GM12891 (cell line): ENCODE measurements around the gene LCP1.

Experiments
- POLR2A ChIP-seq: IDR thresholded peaks from 2 replicates; pipeline ENCODE4 v1.6.1; 2011; ENCODE audit warnings: low read depth, low read length, control low read depth
- POLR2AphosphoS5 ChIP-seq: IDR thresholded peaks from 2 replicates; pipeline ENCODE4 v1.6.1; 2011; ENCODE audit warnings: low read depth, low read length, control low read depth
- POU2F2 ChIP-seq: IDR thresholded peaks from 2 replicates; pipeline ENCODE4 v1.6.1; 2011; ENCODE audit warnings: low read depth, mild to moderate bottlenecking, control low read depth, low read length, moderate library complexity
- SPI1 ChIP-seq: IDR thresholded peaks from 2 replicates; pipeline ENCODE4 v1.6.1; 2011; ENCODE audit warnings: low read depth, low read length, control low read depth
- TAF1 ChIP-seq: IDR thresholded peaks from 2 replicates; pipeline ENCODE4 v1.6.1; 2011; ENCODE audit warnings: low read depth, low read length, control low read depth

GRCh38 chr13:46165485-46166223 lies 16.3 kb downstream of the LCP1 start:
- TF ChIP-seq POLR2AphosphoS5: peak; percentile 26; the same call in 1 of the 2 replicates
- no peak for TF ChIP-seq POLR2A
- TF ChIP-seq TAF1: no peak
- TF ChIP-seq SPI1: no peak
- 0 out of 2 replicates have a peak, but pooled peaks have one; percentile 21 for TF ChIP-seq POU2F2
